Neuronal stem cell (in vitro differentiated cells): ENCODE results near the gene TRPM2.
"Not testable (repeated sequence)": the region's sequence is repeated elsewhere in the genome, so short reads cannot be mapped to it uniquely, and the experiment has no call there.

Experiments
- DNase-seq: peaks from one replicate; pipeline ENCODE4 v3.0.0-alpha.2; 2013; ENCODE audit warnings: low spot score
- H2AFZ ChIP-seq: one replicate; pipeline ENCODE4 v1.6.1; 2013; ENCODE audit warnings: mild to moderate bottlenecking, low read length, inconsistent platforms
- H2AK5ac ChIP-seq: 2 replicates; pipeline ENCODE4 v1.6.1; 2013; ENCODE audit warnings: low read depth, mild to moderate bottlenecking, inconsistent platforms, low read length, moderate library complexity, mixed read lengths
- H2BK120ac ChIP-seq: 2 replicates; pipeline ENCODE4 v1.6.1; 2013; ENCODE audit warnings: low read depth, mild to moderate bottlenecking, inconsistent platforms, low read length, moderate library complexity, mixed read lengths
- H2BK12ac ChIP-seq: one replicate; pipeline ENCODE4 v1.6.1; 2013; ENCODE audit warnings: low read length, inconsistent platforms
- H2BK15ac ChIP-seq: 2 replicates; pipeline ENCODE4 v1.6.1; 2013; ENCODE audit warnings: mild to moderate bottlenecking, low read length, inconsistent platforms, mixed read lengths
- H2BK5ac ChIP-seq: one replicate; pipeline ENCODE4 v1.6.1; 2013; ENCODE audit warnings: inconsistent platforms, mild to moderate bottlenecking, low read length, moderate library complexity
- H3K14ac ChIP-seq: one replicate; pipeline ENCODE4 v1.6.1; 2013; ENCODE audit warnings: low read length, inconsistent platforms
- H3K18ac ChIP-seq: 2 replicates; pipeline ENCODE4 v1.6.1; 2013; ENCODE audit warnings: low read length, inconsistent platforms
- H3K23ac ChIP-seq: 2 replicates; pipeline ENCODE4 v1.6.1; 2013; ENCODE audit warnings: low read depth, mild to moderate bottlenecking, mixed read lengths, low read length, inconsistent platforms; ENCODE audit not compliant: poor library complexity
- H3K27ac ChIP-seq: replicated peaks from 3 replicates; pipeline ENCODE4 v1.5.1; 2013; ENCODE audit warnings: low read length, inconsistent platforms
- H3K27me3 ChIP-seq, 3 experiments: 2 replicates each; pipeline ENCODE4 v1.6.1; 2013; ENCODE audit warnings: low read length in 3 of 3, mild to moderate bottlenecking in 2 of 3, inconsistent platforms in 1 of 3, low read depth in 1 of 3, mixed read lengths in 1 of 3, moderate library complexity in 1 of 3; ENCODE audit not compliant: control insufficient read depth in 3 of 3, insufficient read depth in 3 of 3
- H3K36me3 ChIP-seq, 2 donors: replicated peaks in 1 of 2; 2 replicates each; pipeline ENCODE4 v1.6.1; 2013; ENCODE audit warnings: low read length in 2 of 2; ENCODE audit not compliant: control insufficient read depth in 2 of 2, insufficient read depth in 2 of 2
- H3K4ac ChIP-seq: 2 replicates; pipeline ENCODE4 v1.6.1; 2013; ENCODE audit warnings: inconsistent platforms, mild to moderate bottlenecking, low read length, moderate library complexity
- H3K4me1 ChIP-seq, 2 donors: 1 replicate in 1 of 2; 2 replicates in 1 of 2; pipeline ENCODE4 v1.6.1; 2013; ENCODE audit warnings: low read length in 2 of 2, low read depth in 1 of 2; ENCODE audit not compliant: control insufficient read depth in 2 of 2, insufficient read depth in 1 of 2
- H3K4me2 ChIP-seq: one replicate; pipeline ENCODE4 v1.6.1; 2013; ENCODE audit warnings: mild to moderate bottlenecking, low read length, inconsistent platforms; ENCODE audit not compliant: insufficient read depth, poor library complexity, severe bottlenecking
- H3K4me3 ChIP-seq, 2 donors: 2 replicates each; pipeline ENCODE4 v1.5.1; 2013; ENCODE audit warnings: low read length in 2 of 2, mild to moderate bottlenecking in 2 of 2, inconsistent platforms in 1 of 2, moderate library complexity in 1 of 2
- H3K79me1 ChIP-seq: one replicate; pipeline ENCODE4 v1.6.1; 2013; ENCODE audit warnings: low read depth, mild to moderate bottlenecking, inconsistent platforms, low read length, moderate library complexity
- H3K9ac ChIP-seq: one replicate; pipeline ENCODE4 v1.6.1; 2013; ENCODE audit warnings: mild to moderate bottlenecking, low read depth, low read length, inconsistent platforms; ENCODE audit not compliant: poor library complexity
- H3K9me3 ChIP-seq, 2 donors: replicated peaks in 1 of 2; 2 replicates each; pipeline versions ENCODE3 to v1.6.1; 2013; ENCODE audit warnings: low read length in 2 of 2, mild to moderate bottlenecking in 2 of 2, inconsistent platforms in 1 of 2, low read depth in 1 of 2, mixed read lengths in 1 of 2, moderate library complexity in 1 of 2; ENCODE audit not compliant: control insufficient read depth in 2 of 2, insufficient read depth in 1 of 2
- H4K8ac ChIP-seq: one replicate; pipeline ENCODE4 v1.6.1; 2013; ENCODE audit warnings: low read depth, mild to moderate bottlenecking, inconsistent platforms, low read length, moderate library complexity
- H4K91ac ChIP-seq: one replicate; pipeline ENCODE4 v1.6.1; 2013; ENCODE audit warnings: low read length, low read depth, mild to moderate bottlenecking, inconsistent platforms; ENCODE audit not compliant: poor library complexity
- WGBS, 2 donors: extraction: QIAGEN DNeasy Blood & Tissue Kit; methylation state at CpG; one replicate each; pipeline ENCODE4 v1.1.7; 2013; ENCODE audit warnings: missing lambda C conversion rate in 2 of 2, mixed read lengths in 1 of 2; ENCODE audit not compliant: insufficient read length in 2 of 2, insufficient replicate concordance in 1 of 2; ENCODE audit errors: extremely low coverage in 2 of 2; 5-methylcytosine and 5-hydroxymethylcytosine counted together

Gene TRPM2

DNA sequence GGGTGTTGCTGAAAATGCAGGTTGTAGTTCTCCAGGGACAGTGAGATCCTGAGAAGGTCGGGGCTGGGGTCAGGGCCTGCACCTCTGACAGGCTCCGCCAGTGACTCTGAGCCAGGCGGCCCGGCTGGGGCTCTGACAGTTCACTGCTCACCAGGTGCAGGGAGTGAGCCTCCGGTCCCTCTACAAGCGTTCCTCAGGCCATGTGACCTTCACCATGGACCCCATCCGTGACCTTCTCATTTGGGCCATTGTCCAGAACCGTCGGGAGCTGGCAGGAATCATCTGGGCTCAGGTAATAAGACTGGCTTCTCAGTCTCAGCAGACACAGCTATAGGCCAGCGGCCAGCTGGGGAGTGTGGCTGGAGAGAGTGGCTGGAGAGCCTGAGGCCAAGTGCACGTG lies 41.8 kb downstream of the TRPM2 start:
- Histone ChIP-seq H3K4me2 (no peak overlapping the region), H3K9ac (no peak overlapping the region), H3K27ac (no peak overlapping the region), H3K14ac (peak overlapping the region; percentile 82), H3K23ac (no peak overlapping the region), H2AFZ (no peak overlapping the region), H2AK5ac (no peak overlapping the region), H4K8ac (no peak overlapping the region), H3K4me1 (no peaks in the 10 kb centered on the region), H2BK5ac (no peak overlapping the region), H3K18ac (peak overlapping the region; percentile 44), H4K91ac (no peak overlapping the region), H3K36me3 (no peaks in the 10 kb centered on the region), H3K27me3 (peaks cover 0 to 13% (median 0%) of the 10 kb centered on the region in 3 experiments), H3K4me3 (no peak overlapping the region), H3K4ac (no peak overlapping the region), H3K79me1 (no peaks in the 10 kb centered on the region), H2BK12ac (no peak overlapping the region), H2BK120ac (no peak overlapping the region), H3K9me3 (peaks cover 0 to 10% of the 10 kb centered on the region in 2 donors), H2BK15ac (no peak overlapping the region)
- WGBS, 2 donors = no CpG with 5 or more reads among the region's 11 CpGs
- DNase-seq = no peak

DNA sequence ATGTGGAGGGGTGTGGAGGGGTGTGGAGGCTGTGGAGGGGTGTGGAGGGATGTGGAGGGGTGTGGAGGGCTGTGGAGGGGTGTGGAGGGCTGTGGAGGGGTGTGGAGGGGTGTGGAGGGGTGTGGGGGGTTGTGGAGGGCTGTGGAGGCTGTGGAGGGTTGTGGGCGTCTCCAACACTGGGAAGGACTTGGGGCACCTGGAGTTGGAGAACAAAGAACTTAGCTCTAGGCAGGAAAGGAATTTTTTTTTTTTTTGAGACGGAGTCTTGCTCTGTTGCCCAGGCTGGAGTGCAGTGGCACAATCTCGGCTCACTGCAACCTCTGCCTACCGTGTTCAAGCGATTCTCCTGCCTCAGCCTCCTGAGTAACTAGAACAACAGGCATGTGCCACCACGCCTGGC lies 43.4 kb downstream of the TRPM2 start:
- not testable (repeated sequence) for H3K9ac ChIP-seq, H2BK5ac ChIP-seq, H2BK15ac ChIP-seq, H3K4me2 ChIP-seq, H2AFZ ChIP-seq, H3K18ac ChIP-seq, H2AK5ac ChIP-seq, H3K79me1 ChIP-seq, H3K27ac ChIP-seq, H3K4me3 ChIP-seq, H3K4me1 ChIP-seq, H3K36me3 ChIP-seq, H3K14ac ChIP-seq, H3K9me3 ChIP-seq, H3K23ac ChIP-seq, H4K91ac ChIP-seq, DNase-seq, H3K4ac ChIP-seq, H2BK120ac ChIP-seq, H2BK12ac ChIP-seq, H4K8ac ChIP-seq
- WGBS, 2 donors = no CpG with 5 or more reads among the region's 6 CpGs
- peaks cover 0 to 18% (median 0%) of the 10 kb centered on the region in 3 experiments for H3K27me3 ChIP-seq

DNA sequence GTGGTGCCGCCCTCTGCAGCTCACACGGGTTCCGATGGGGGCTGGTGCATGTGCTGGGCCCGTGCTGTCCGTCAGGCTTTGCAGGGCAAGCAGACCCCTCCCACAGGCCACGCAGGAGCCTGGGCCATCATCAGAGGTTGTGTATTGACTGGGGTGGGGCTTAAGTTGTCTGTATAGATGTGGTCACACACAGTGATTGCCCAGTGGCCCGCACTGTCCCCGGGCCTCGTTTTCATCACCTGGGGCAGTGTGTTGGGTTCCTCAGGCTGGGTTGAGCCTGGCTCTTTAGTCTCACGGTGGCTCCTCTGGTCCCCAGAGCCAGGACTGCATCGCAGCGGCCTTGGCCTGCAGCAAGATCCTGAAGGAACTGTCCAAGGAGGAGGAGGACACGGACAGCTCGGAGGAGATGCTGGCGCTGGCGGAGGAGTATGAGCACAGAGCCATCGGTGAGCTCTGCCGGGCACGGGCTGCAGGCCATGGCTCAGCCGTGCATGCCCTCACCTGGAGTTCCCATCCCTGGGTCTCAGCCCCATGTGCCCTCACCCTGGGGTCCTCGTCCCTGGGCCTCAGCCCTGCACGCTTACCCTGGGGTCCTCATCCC lies 44.1 kb downstream of the TRPM2 start:
- Histone ChIP-seq H3K9me3 (peaks cover 0 to 2% of the 10 kb centered on the region in 2 donors), H2BK120ac (no peak overlapping the region)

GRCh38 chr21:44398499-44398898 lies 45.1 kb downstream of the TRPM2 start:
- no peak overlapping the region for H2AK5ac ChIP-seq
- no peak overlapping the region for H2BK12ac ChIP-seq
- H3K36me3 ChIP-seq = peaks cover 0 to 2% of the 10 kb centered on the region in 2 donors
- H2BK120ac ChIP-seq = no peak overlapping the region
- H4K8ac ChIP-seq = no peak overlapping the region
- DNase-seq = no peak
- H3K9ac ChIP-seq = no peak overlapping the region
- H2BK15ac ChIP-seq = no peak overlapping the region
- no peak overlapping the region for H3K4ac ChIP-seq
- no peak overlapping the region for H3K4me3 ChIP-seq
- peaks cover 0 to 5% of the 10 kb centered on the region in 2 donors for H3K9me3 ChIP-seq
- no peak overlapping the region for H3K23ac ChIP-seq
- peaks cover 0 to 18% (median 3%) of the 10 kb centered on the region in 3 experiments for H3K27me3 ChIP-seq
- no peak overlapping the region for H2AFZ ChIP-seq
- H2BK5ac ChIP-seq = no peak overlapping the region
- H3K14ac ChIP-seq = no peak overlapping the region
- no peak overlapping the region for H3K27ac ChIP-seq
- H3K4me1 ChIP-seq = peaks cover 0 to 2% of the 10 kb centered on the region in 2 donors
- H3K4me2 ChIP-seq = no peak overlapping the region
- no peak overlapping the region for H3K18ac ChIP-seq
- no CpG with 5 or more reads among the region's 9 CpGs for WGBS, 2 donors
- H4K91ac ChIP-seq = no peak overlapping the region
- no peaks in the 10 kb centered on the region for H3K79me1 ChIP-seq

More for the DNA sequence above, 44.1 kb downstream of the TRPM2 start:
- WGBS, 2 donors = no CpG with 5 or more reads among the region's 22 CpGs
- H3K36me3 ChIP-seq = no peaks in the 10 kb centered on the region
- H2BK15ac ChIP-seq = no peak overlapping the region
- H3K27ac ChIP-seq = no peak overlapping the region
- no peak overlapping the region for H3K4ac ChIP-seq
- DNase-seq = no peak
- peak overlapping the region; percentile 44 for H3K9ac ChIP-seq
- peak overlapping the region; percentile 56 for H3K14ac ChIP-seq
- peaks cover 0 to 2% of the 10 kb centered on the region in 2 donors for H3K4me1 ChIP-seq
- H2AFZ ChIP-seq = no peak overlapping the region
- H3K23ac ChIP-seq = peak overlapping the region; percentile 80
- H2BK12ac ChIP-seq = no peak overlapping the region
- no peak overlapping the region for H3K4me3 ChIP-seq
- peak overlapping the region; percentile 53 for H4K91ac ChIP-seq
- H3K18ac ChIP-seq = peak overlapping the region; percentile 17
- no peak overlapping the region for H2BK5ac ChIP-seq
- no peak overlapping the region for H3K4me2 ChIP-seq
- no peaks in the 10 kb centered on the region for H3K79me1 ChIP-seq
- no peak overlapping the region for H4K8ac ChIP-seq
- H2AK5ac ChIP-seq = peak overlapping the region; percentile 94
- peaks cover 0 to 18% (median 0%) of the 10 kb centered on the region in 3 experiments for H3K27me3 ChIP-seq
